Ascending aorta (tissue), 2 donors: ENCODE measurements around the gene P2RY14. TPM values are rescaled to one million over a fixed set of nuclear protein-coding genes. Genes with fewer than 3 reads are reported as not detected.

ENCODE experiments used
- DNase-seq, 2 donors: peaks; one replicate each; pipeline ENCODE4 v3.0.0-alpha.2; 2019; ENCODE audit warnings: low spot score in 2 of 2
- H3K27ac ChIP-seq, 2 donors: fragments of 200-600 bp; sonication (generic); one replicate each; pipeline ENCODE4 v1.5.1; 2016 to 2017; ENCODE audit warnings: mild to moderate bottlenecking in 1 of 2
- H3K27me3 ChIP-seq: fragments of 200-600 bp; sonication (generic); one replicate; pipeline ENCODE4 v1.5.1; 2017
- H3K36me3 ChIP-seq, 2 donors: fragments of 200-600 bp; sonication (generic); one replicate each; pipeline ENCODE4 v1.5.1; 2016
- H3K4me1 ChIP-seq, 2 donors: fragments of 200-600 bp; sonication (generic); one replicate each; pipeline ENCODE4 v1.5.1; 2016 to 2017; ENCODE audit warnings: mild to moderate bottlenecking in 1 of 2
- H3K4me3 ChIP-seq, 2 donors: fragments of 200-600 bp; sonication (generic); one replicate each; pipeline ENCODE4 v1.5.1; 2016 to 2017; ENCODE audit warnings: mild to moderate bottlenecking in 1 of 2
- H3K9me3 ChIP-seq, 2 donors: fragments of 200-600 bp; sonication (generic); one replicate each; pipeline ENCODE4 v1.5.1; 2016
- CTCF ChIP-seq, 3 experiments: fragments of 200-600 bp in 2 of 3; fragments of 450-650 bp in 1 of 3; sonication (generic) in 2 of 3; IDR thresholded peaks; one replicate each; pipeline ENCODE4 v1.5.1; 2016 to 2019; ENCODE audit warnings: antibody characterized with exemption in 3 of 3, mild to moderate bottlenecking in 1 of 3, moderate library complexity in 1 of 3
- intact Hi-C: fragments of 100-400 bp; cut with DNase I; formaldehyde crosslinking; loops from one replicate; pipeline ENCODE4 v1.15.1; 2023
- total RNA-seq: library from RNA; depleted of rRNA; stranded (reverse); fragments of >200 nt; gene quantifications from one replicate; pipeline ENCODE4 v1.1.0, GENCODE V29; 2016

P2RY14 gene
- total RNA-seq, 1 donor from 2014 or later = 2.7 TPM

GRCh38 chr3:151290673-151291072 is 12.3 kb upstream of the P2RY14 start:
- no peak for DNase-seq
- no peak overlapping the region for H3K27ac ChIP-seq
- H3K4me3 ChIP-seq = no peak overlapping the region
- H3K36me3 ChIP-seq = no peaks in the 10 kb centered on the region
- H3K27me3 ChIP-seq = no peaks in the 10 kb centered on the region
- no peaks in the 10 kb centered on the region for H3K9me3 ChIP-seq
- intact Hi-C loops = loop anchor here (5.0 kb wide), 1 partner anchor 547 kb away; no protein-coding TSS in a partner anchor
- TF ChIP-seq CTCF (IDR thresholded peaks at IDR 0.05) = peak; percentile 16 to 50 (median 28)
- H3K4me1 ChIP-seq = no peaks in the 10 kb centered on the region

GRCh38 chr3:151289445-151289844 is 11.1 kb upstream of the P2RY14 start:
- Histone ChIP-seq H3K4me3 (no peak overlapping the region), H3K27ac (no peak overlapping the region), H3K27me3 (no peaks in the 10 kb centered on the region), H3K9me3 (no peaks in the 10 kb centered on the region), H3K4me1 (no peaks in the 10 kb centered on the region), H3K36me3 (no peaks in the 10 kb centered on the region)
- intact Hi-C loops = no loop called here
- no peak for DNase-seq
- TF ChIP-seq CTCF (IDR thresholded peaks at IDR 0.05) = no peak

- intact Hi-C loops = no loop called here
- H3K36me3 ChIP-seq = no peaks in the 10 kb centered on the region
- no peaks in the 10 kb centered on the region for H3K27me3 ChIP-seq
- TF ChIP-seq CTCF (IDR thresholded peaks at IDR 0.05) = no peak
- H3K4me1 ChIP-seq = peaks cover 0 to 2% of the 10 kb centered on the region in 2 donors
- H3K27ac ChIP-seq = no peak overlapping the region
- no peak overlapping the region for H3K4me3 ChIP-seq
- H3K9me3 ChIP-seq = no peaks in the 10 kb centered on the region
- DNase-seq = no peak
Observed at GRCh38 chr3:151285940-151286339, 7.6 kb upstream of the P2RY14 start.

GRCh38 chr3:151283907-151284461 is 5.6 kb upstream of the P2RY14 start:
- Histone ChIP-seq H3K4me3 (no peak overlapping the region), H3K9me3 (no peaks in the 10 kb centered on the region), H3K4me1 (peaks cover 0 to 2% of the 10 kb centered on the region in 2 donors), H3K27me3 (no peaks in the 10 kb centered on the region), H3K36me3 (no peaks in the 10 kb centered on the region), H3K27ac (peak overlapping the region in 1 of 2 donors; percentile 15)
- intact Hi-C loops = loop anchor here (1.0 to 2.0 kb wide), 2 partner anchors 57 to 495 kb away; no protein-coding TSS in a partner anchor
- DNase-seq = no peak
- no peak for TF ChIP-seq CTCF (IDR thresholded peaks at IDR 0.05)

GRCh38 chr3:151283387-151283786 is 5.0 kb upstream of the P2RY14 start:
- intact Hi-C loops = loop anchor here (1.0 to 2.0 kb wide), 2 partner anchors 56 to 495 kb away; no protein-coding TSS in a partner anchor
- H3K4me1 ChIP-seq = peaks cover 0 to 2% of the 10 kb centered on the region in 2 donors
- no peak for DNase-seq
- H3K36me3 ChIP-seq = no peaks in the 10 kb centered on the region
- H3K4me3 ChIP-seq = no peak overlapping the region
- H3K27me3 ChIP-seq = no peaks in the 10 kb centered on the region
- H3K27ac ChIP-seq = no peak overlapping the region
- no peaks in the 10 kb centered on the region for H3K9me3 ChIP-seq
- no peak for TF ChIP-seq CTCF (IDR thresholded peaks at IDR 0.05)
